Measurements from ENCODE around the gene SPTBN2.
"Not testable (repeated sequence)": the region's sequence is repeated elsewhere in the genome, so short reads cannot be mapped to it uniquely, and the experiment has no call there.

Gene SPTBN2

DNA sequence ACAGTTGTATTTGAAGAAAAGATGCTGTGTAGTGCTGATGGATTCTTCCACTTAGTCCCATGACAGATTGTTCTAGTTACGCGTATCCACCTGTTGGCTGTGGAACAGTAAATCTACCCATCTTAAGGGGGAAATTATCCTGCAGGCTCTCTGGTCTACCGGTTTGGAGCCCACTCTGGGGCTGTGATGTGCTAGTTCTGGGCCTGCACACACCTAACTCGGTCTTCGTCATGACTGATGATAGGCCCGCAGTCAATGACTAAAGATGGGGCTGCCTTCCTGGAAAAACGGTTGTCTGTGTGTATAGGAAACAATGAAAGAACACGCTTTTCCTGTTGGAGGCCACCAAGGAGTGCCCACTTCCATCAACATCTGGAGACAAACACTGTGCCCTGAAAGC lies 45.1 kb downstream of the SPTBN2 start:
- no peak for DNase-seq

DNA sequence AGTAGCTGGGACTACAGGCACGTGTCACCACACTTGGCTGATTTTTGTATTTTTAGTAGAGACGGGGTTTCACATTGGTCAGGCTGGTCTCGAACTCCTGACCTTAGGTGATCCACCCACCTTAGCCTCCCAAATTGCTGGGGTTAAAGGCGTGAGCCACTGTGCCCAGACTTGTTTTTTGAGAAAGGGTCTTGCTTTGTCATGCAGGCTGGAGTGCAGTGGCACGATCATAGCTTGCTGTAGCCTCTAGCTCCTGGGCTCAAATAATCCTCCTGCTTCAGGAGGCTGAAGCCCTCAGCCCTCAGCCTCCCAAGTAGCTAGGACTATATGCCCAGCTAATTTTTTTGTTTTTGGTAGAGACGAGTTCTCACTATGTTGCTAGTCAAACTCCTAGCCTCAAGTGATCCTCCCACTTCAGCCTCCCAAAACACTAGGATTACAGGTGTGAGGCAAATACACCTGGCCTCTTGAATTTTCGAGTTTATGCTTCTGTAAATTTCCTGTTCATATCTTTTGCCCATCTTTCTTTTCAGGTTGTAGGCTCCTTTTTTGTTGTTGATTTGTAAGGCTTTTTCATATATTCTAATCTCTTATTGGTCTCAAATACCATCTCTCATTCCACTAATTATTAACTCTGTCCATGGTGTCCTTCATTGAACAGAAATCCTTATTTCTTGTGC lies 47.9 kb downstream of the SPTBN2 start:
- no peak for DNase-seq

DNA sequence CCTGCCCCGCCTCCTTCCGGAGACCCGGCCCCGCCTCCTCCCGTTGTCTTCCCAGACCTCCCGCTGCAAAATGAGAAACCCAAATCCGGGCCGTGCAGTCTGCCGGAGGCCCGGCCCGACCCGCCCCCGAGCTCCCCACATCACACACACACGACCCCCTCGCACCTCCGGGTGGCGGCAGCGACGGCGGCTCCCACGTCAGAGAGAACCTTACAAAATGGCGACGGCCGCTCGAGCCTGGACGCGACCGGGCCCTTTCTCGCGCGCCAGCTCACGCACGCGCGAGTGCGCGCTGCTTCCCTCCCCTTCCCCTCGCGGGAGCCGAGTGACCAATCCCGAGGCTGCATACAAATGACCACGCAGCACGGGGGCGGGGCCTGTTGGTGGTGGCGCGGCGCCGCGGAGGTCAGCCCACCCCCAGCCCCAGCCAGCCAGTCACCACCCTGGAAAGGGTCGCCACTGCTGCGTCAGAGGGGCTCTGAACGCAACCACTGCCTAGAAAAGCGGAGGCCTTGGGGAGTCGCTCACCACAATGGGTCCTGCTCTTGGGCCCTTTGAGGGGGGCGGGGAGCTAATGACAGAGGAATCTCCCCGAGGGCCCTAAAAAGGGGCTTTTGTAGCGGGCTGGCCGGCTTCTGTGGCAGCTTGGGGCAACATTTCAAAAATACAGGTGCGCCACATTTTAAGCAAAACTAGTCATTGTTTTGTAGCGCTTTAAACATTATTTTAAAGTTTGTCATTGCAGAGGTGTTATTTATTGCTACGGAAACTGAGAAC lies 51.2 kb downstream of the SPTBN2 start, which contains the start of gene RBM4B:
TSS of gene RBM4B (minus strand) at position 289 of the 777 bp plus-strand sequence. CDS start 808 bp downstream, outside the sequence.
- peak; percentile 93 for DNase-seq

DNA sequence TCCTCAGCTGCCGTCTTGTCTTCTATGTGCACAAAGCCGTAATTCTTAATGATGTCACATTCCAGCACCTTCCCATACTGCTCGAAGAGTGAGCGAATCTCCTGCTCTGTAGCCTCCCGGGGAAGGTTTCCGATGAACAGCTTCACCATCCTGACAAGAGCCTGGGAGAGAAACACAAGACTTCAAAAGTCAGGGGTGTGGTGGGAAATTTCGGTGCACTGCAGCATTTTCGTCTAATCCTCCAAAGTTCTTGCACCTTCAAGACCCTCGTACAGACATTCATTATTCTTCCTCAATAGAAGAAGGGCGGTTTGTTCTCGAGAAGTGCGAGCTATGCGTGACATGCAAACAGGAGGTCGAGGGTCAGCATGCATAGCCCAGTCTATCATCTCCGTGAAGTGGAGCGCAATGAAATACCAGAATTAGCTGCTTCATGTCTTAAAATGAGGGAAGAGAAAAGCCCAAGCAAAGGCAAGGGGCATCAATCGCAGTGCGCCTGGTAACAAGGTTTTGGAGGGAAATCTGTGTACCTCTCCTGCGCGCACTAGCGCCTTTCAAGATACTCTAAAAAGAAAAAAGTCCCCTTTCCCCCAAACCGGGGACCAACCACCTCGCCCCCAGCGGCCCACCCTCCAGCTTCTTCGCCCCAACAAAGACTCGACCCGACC lies 52.0 kb downstream of the SPTBN2 start:
- no peak for DNase-seq

- no peak for DNase-seq
These were observed 52.6 kb downstream of the SPTBN2 start for GRCh38 chr11:66676282-66676919.

- no peak for DNase-seq
These were observed 53.9 kb downstream of the SPTBN2 start for GRCh38 chr11:66674964-66675602.

- no peak for DNase-seq
These were observed 58.2 kb downstream of the SPTBN2 start for GRCh38 chr11:66670816-66671215.

GRCh38 chr11:66665369-66665768 lies 63.6 kb downstream of the SPTBN2 start:
- DNase-seq: no peak

DNA sequence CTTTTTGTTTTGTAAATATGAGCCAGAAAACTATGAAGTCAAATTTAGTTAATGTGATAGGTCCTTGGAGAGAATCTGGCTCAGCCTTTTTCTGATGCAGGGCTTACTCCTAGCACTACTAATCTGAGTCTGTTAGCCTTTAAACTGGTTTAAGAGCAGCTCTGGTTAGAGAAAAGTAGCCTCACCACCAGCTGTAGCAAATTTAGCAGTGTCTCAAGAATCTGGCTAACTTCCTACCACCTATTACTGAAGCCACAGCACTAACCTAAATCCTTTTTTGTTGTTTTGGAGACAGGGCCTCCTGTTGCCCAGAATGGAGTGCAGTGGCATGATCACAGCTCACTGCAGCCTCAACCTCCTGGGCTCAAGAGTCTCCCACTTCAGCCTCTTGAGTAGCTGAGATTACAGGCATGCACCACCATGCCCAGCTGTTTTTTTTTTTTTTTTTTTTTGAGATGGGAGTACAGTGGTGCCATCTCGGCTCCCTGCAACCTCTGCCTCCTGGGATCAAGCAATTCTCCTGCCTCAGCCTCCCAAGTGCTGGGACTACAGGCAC lies 65.2 kb downstream of the SPTBN2 start:
- DNase-seq: no peak

DNA sequence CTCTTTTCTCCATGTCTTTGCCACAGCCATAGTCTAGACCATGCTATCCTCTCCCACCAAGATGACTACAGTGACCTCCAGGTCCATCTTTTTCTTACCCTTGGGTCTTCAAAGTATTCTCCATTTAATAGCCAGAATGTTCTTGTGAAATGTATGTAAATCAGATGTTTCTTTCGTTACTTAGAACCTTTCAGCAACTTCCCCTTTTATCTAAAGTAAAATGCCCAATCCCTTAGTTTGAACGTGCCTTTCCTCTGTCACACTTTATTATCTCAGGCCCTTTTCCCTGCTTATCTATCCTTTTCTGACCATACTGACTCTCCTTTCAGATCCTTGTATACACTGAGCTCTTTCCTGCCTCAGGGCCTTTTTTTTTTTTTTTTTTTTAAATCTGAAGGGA lies 69.3 kb downstream of the SPTBN2 start:
- DNase-seq: no peak

DNA sequence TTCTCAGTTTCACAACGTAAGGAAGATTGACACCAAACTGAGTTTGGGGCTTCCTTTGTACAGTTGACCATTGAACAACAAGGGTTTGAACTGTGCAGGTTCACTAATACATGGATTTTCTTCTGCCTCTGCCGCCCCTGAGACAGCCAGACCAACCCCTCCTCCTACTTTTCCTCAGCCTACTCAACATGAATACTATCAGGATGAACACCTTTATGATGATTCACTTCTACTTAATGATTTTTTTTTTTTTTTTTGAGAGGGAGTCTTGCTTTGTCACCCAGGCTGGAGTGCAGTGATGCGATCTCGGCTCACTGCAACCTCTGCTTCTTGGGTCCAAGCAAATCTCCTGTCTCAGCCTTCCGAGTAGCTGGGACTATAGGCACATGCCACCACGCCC lies 75.9 kb downstream of the SPTBN2 start:
- DNase-seq: no peak

DNA sequence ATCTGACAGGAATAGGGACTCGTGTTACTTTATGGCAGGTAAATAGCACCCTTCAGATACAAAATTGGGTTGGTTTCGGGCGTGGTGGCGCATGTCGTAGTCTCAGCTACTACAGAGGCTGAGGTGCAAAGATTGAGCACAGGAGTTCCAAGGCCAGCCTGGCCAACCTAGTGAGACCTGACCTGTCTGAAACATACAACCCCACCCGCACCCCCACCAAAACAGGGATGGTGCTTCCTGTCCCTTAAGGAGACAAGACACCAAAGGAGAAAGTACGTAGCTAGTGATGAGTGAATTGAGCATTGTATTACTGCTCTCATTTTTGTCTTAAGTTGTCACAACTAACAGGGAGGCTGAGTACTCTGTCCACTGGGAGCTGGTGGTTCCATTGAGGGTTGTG lies 76.4 kb downstream of the SPTBN2 start:
- no peak for DNase-seq

DNA sequence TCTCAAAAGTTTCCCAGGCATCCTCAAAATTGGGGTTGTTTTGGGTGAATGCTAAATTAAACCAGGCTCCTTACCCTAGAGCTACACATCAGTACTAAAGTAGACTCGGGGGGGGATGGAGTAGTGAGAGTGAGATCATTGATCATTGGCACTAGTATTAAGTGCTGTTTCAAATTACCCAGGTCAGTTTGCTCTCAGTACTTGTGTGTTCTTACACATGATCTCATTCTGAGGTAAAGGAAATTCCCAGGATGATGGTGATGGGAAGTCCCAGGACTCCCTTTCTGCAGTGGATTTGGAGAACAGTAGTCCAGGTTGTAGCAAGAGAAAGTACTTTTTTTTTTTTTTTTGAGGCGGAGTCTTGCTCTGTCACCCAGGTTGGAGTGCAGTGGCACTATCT lies 78.0 kb downstream of the SPTBN2 start:
- DNase-seq: no peak

DNA sequence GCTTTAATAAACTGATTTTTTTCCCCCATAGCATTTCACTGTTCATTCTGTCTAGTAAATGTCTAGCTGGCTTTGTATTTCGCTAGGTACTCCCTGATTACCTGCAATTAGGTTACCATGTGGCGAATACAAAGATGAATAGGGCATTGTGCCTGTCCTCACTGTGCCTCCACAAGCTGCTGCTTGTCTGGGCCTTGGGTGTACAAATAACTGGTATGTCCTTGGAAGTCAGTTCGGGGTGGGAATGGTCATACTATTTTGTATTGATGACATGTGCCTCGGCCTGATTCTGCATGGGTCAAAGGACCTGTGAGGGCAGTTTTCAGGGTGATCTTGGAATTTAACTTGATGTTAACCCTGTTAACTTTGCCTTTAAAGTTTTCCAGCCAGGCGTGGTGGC lies 79.1 kb downstream of the SPTBN2 start:
- DNase-seq: no peak

DNA sequence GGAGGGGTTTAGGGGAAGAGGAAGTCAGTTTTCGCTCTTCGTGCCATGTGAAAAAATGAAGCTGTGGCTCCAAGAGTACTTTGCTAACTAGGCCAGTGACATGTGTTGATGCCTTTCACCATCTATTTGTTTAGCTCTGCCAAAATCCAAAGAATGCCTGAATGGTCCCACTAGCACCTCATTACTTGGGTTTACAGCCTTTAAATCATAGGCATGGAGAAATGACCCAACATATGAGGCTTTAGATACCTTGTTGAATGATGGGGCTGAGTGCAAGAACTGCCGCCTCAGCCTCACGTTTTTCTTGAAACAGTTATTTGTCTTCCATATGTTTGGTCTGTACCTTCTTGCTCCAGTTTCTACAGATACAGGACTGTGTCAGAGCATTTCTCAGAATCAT lies 82.2 kb downstream of the SPTBN2 start:
- no peak for DNase-seq

DNA sequence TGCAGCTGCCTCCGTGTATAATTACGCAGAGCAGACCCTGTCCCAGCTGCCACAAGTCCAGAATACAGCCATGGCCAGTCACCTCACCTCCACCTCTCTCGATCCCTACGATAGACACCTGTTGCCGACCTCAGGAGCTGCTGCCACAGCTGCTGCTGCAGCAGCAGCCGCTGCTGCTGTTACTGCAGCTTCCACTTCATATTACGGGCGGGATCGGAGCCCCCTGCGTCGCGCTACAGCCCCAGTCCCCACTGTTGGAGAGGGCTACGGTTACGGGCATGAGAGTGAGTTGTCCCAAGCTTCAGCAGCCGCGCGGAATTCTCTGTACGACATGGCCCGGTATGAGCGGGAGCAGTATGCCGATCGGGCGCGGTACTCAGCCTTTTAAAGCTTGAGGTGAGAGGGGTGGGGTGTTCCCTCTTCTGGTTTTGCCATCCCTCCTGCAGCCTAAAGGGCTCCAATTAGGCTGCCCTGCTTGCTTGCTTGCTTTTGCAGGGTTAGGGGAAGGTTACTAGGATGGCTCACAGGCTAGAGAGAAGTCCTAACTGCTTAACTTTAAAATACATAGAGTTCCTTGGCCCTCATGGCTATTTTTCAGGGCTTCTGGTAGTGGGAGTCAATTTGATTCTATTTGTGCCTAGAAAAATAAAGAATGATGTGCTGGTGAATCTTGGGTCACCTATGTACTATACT lies 85.1 kb downstream of the SPTBN2 start:
- DNase-seq: no peak

DNA sequence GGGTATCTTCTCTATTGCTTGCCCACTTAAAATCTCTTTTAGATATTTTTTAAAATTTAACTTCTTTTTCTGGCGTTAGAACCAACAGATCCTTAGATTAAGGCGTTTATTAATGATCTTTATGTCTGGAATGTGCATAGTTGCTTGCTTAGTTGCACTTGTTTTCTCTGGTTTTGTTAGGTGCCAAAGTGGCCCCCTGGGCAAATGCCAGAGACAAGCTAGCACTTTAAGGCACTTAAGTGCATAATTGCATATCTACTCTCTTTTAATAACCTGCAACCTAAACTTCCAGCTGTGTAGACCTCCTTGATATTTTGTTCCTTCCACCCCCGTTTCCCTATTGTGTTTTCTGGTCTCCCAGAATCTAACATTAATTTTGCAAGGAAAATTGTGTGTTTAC lies 87.2 kb downstream of the SPTBN2 start:
- DNase-seq: no peak

- DNase-seq: not testable (repeated sequence)
These were observed 89.1 kb downstream of the SPTBN2 start for GRCh38 chr11:66639814-66640340.

- no peak for DNase-seq
These were observed 89.8 kb downstream of the SPTBN2 start for GRCh38 chr11:66639066-66639813.

GRCh38 chr11:66638177-66639065 lies 90.6 kb downstream of the SPTBN2 start, which contains the start of gene RBM4:
Gene RBM4 (plus strand): TSS chr11:66638703. CDS start chr11:66639712, 1,009 bp downstream.
- DNase-seq: peak; percentile 91

Measured in activated CD8-positive, alpha-beta memory T cell treated with anti-CD3 and anti-CD28 coated beads, Interleukin-2, amount 50 U/mL, for 4 hours (primary cell).